GDM1 (cell line): ENCODE measurements around the gene TRPV2.

Source experiments
- DNase-seq: peaks from one replicate; lab custom pipeline; 2025; lab: John Stamatoyannopoulos, UW

Gene TRPV2

DNA sequence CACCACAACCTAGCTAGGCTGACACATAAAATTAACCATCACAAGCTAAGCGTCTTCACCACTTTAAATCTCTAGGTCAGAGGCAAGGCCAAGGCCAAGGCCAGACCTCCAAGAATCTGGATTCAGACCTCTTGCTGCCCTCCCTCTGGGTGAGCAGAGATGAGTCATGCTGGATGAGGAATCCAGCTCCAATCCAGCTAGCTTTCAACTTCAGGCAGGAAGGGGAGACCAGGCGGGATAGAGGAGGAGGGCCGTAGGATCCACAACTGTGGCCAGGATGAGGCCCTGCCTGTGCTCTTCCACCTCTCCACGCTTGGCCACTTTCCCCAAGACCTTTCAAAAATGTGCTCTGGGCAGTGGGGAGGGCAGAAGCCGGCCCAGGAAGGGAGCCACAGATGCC is 61.9 kb downstream of the TRPV2 start:
- DNase-seq, result no peak

DNA sequence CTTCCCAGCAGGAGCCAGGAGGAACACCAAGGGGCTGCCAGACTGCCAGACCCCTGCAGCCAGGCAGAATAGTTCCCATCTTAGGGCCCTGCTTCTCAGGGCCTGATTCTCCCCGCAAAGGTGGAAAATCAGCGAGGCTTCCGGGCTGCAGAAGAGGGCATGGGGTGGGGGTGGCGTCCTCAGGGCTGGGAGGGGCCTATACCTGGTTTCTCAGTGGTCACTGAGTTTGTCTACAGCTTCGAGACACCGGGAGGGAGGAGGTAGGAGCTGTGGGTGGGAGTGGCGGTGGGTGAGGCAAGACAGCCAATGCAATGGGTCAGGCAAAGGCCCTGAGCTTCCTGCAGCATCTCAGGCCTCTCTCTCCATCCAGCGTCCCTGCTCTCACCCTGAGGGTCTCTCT is 62.3 kb downstream of the TRPV2 start:
- no peak for DNase-seq

DNA sequence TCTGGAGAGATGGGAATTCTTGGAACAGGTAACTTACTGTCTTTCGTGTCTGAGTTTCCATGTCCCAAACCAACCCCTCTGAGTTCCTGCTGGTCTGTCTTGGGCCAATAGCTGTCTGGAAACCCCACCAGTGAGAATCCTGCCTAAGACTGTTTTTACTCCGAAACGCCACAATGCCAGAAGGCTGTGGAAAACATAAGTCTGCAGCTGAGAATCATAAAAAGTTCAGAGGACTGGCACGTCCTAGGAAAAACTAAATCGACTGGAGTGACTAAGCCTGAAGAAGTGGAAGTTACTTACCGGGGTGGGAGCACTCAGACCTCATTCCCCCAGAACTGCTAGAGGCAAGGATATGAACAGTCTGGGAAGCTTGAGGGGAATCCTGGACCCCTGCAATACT is 63.3 kb downstream of the TRPV2 start:
- no peak for DNase-seq

DNA sequence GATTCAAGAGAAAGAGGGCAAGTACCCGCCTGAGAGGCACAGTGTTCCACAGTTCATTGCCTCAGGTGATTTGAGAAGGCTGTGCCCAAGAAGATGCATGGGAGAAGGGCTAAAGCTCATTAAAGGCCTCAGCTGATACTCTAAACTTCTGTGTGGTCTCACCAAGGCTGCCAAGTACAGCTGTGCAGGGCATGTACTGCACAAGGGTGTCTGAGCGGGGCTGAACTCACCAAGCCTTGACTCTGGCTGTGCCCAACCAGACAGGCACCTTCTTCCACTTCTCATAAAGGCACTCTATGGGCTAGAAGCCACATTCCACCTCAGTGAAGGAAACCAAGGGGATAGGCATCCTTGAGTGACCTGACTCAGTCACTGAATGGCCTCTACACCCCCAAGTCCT is 63.9 kb downstream of the TRPV2 start:
- no peak for DNase-seq

DNA sequence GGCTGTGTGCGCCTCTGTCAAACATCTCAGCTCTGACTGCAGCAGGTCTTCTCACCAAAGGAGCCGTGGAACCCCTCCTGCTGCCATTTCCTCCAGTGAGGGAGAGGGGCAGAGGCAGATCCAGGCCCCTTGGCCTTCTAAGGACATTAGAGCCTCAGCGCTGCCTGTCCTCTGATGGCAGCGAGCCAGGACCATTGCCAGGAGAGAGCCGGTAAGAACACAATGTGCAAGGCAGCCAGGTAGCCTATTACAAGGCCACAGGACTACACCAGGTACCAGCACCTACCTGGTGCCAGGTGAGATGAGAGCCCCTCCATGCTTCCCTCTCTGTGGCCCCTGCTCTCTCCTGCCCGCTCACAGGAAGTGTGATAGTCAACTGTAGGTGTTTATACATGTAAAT is 65.6 kb downstream of the TRPV2 start:
- DNase-seq, result no peak

DNA sequence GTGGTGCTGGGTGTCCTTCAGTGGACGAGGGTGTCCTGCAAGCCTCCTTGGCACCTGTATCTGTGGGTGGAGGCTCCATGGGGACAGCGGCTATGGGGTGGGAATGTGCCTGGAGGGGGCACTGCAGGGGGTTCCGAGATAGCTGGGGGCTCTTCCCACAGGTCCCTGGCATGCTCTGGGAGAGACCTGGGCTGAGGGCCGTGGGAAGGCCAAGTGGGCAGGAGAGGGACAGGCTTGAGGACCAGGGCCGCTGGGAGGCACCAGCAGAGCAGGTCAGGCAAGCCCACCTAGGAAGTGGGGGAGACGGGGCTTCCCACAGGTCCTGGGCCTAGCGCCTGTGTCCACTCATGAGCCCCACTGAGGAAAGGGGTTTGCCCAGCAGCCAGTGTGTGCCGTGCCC is 66.9 kb downstream of the TRPV2 start:
- DNase-seq, result no peak

DNA sequence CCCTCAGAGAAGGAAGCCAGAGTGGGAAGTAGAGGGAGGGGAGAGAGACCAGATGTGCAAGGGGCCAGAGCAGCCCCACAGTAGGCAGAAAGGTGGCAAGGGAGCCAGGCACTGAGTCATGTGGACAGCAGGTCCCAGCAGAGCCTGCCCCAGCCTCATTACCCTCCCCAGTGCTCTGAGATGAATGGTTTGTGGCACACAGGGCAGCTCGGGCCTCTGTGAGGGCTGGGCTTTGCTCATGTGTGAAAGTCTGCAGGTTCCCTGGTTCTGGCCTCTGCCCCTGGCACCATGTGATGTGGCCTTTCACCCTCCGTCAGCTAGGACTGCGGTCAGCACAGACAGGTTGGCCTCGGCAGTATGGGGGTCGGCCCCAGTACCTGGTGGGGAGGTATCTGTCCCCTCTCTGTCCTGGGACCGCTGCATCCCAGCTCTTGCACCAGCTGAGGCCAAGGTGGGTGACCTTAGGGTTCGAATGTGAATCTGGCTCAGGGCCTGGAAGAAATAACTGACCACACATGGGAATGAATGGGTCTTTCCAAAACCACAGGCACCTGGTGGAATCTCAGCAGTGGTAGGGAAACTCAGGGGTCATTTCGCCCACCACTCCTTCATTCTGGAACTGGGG is 67.8 kb downstream of the TRPV2 start:
- no peak for DNase-seq

DNA sequence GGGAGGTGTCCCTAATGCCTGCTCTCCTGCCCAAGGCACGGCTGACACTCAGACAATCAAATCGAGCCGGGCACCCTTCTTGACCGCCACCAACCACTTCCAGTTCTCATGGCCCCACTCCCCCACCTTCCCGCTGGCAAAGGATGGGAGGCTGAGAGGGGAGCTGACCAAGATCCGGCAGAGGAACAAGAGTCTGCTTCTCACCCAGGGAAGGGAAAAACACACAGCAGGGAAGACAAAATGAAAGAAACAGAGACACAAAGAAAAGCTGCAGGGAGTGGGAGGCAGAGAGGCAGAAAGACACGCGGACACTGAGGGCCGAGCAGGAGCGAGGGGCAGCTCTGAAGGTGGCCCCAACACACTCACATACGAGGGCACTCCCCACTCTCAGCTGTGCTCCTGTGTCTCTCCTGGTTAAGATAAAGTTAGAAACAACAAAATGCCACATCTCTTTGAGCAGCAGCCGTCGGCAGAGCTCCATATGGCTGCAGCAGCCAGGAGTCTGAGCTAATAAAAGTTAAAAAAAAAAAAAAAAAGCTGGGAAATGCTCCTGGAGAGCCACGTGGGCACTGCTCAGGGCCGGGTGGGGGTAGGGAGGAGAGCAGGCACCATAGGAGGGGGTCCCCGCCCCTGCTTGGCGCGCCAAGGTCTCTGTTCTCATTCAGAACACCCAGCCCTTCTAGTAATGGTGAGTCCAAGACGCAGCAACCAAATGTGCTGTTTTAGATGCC is 69.2 kb downstream of the TRPV2 start:
- DNase-seq, result no peak
